Ecto neural progenitor cell (in vitro differentiated cells): ENCODE data around the gene BEX2.
"Not testable (repeated sequence)": the region's sequence is repeated elsewhere in the genome, so short reads cannot be mapped to it uniquely, and the experiment has no call there.

ENCODE experiments used
- DNase-seq: peaks from one replicate; pipeline ENCODE4 v3.0.0-alpha.2; 2018; ENCODE audit warnings: low spot score

Gene BEX2

DNA sequence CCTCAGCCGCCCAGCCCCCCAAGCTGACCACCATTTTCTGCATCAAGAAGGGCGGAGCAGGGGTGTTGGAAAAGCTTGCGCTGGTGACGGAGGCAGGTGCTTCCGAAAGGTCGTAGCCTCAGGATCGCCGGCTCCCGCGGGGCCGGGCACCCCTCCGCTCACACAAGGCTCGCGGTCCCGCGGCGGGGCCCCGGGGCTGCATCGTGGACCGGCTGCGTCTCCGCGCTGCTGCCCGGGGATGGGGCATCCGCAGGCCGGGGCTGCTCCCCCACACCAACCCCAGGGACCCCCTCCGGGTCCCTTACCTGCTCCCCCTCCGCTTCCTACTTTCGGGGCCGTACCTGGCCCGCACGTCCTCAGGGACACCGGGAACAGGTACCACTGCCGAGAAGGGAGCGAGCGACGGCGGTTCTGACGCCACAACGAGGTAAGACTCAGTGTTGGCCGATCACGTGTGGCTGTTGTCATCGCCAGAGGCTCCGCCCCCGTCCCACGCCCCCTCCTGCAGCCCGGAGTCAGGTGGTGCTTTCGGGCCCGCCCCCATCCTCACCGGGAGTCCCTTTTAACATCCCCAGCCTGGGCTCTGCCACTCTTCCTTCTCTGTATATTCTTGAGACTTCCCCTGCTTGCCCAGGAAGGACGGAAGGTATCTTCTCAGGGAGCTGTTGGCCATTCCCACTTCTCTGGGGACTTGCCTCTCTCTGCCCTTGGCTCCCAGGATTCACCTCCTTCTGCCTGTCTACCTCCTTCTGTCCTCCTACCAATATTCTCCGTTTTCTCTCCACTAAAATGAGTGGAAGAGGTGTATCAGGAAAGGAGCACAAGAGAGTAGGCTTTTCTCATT, at the start of gene BEX2:
TSS of gene BEX2 (minus strand) at position 436 of the 844 bp plus-strand sequence. CDS start 1,014 bp downstream, outside the sequence.
- DNase-seq, result peak; percentile 90

DNA sequence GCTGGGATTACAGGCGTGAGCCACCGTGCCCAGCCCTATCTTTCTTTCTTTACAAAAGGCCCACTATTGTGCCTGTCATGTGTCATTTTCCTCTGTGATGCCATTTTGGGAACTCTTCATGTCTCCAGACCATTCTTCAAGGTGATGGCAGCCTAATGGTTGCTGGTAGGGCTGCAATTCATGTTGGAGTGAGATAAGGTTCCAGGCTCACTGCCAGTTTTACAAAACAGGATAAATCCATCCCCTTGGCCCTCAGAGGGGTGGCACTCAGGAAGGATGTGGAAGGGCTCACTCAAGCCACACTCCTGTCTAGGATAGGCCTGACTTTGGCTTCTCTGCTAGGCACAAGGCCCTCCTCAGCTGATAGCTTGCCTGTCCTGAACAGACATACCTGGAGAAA, 49.3 kb upstream of the BEX2 start:
- DNase-seq, result no peak

DNA sequence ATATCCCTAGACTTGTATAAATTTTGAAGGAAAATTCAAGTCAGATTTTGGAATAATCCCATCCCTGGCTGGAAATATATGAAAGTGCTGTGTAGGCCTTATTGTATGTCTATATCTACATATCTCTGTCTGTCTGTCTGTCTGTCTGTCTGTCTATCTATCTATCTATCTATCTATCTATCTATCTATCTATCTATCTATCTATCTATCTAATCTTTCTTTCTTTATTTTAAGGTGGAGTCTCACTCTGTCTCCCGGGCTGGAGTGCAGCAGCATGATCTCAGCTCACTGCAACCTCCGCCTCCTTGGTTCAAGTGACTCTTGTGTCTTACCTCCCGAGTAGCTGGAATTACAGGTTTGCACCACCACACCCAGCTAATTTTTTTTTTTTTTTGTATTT, 48.8 kb upstream of the BEX2 start:
- not testable (repeated sequence) for DNase-seq

DNA sequence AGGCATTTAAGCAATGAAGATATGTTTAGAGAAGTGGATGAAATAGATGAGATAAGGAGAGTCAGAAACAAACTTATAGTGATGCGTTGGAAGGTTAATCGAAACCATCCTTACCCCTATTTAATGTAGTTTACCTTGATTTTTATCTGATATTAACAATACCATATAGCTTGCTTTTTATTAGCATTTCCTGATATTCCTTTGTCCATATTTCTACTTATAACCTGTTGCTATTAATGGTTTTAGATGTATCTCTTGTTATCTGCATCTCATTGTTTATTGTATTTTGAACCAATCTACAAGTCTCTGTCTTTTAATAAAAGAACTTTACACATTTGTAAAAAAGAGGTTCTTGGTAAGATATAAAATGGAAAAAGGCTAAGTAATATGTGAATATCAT, 47.1 kb upstream of the BEX2 start:
- no peak for DNase-seq

DNA sequence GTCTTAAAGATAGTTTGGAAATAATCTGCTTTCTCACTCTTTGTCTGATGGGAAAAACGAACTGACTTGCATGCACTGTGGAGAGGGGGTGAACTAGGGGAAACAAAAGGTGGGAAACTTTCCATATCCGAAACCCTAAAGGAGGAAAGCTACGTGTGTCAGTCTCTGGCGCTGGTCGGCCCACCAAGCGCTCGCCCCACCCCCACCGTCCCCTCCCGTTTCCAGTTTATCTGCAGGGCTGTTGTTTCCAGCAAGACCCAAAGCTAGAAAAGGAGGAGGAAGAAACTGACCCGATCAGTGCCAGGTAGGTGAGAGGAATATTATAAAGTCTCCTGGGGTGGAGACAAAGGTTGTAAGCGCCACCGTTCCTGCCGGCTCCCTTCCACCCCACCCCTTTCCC, 46.1 kb upstream of the BEX2 start:
- DNase-seq, result no peak

DNA sequence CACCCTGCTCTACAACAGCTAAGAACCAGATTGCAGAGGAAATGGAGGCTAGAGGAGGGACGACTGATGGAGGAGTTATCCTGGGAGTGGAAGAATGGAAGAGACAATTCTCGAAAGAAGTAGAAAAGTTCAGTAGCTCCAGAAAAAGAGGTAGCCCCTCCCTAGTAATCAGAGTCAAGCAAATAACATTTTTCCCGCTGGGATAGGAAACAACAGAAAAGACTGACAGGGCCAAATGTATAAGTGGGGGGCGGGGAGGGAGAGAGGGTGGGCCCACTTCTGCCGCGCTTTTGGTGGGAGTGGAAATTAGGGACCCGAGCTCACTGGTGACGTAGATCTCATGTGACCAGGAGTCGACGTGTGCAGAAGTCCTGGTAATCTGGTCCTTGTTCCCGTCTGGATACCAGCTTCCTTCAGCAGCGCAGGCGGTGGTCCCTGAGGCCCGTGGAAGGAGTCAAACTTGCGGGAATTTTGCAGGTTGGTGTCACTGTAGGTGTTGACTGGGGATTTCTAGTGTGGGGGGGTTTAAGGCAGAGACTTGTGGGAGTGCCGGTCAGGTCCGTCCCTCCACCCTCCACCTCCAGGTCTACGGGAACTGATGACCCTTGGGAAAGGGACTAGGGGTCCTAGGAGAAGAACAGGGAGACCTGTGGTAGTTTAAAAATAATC, 45.5 kb upstream of the BEX2 start, which contains the start of gene TCEAL9:
TSS of gene TCEAL9 (plus strand) at position 377 of the 669 bp plus-strand sequence. CDS start 1,179 bp downstream, outside the sequence.
- DNase-seq, result peak; percentile 78

DNA sequence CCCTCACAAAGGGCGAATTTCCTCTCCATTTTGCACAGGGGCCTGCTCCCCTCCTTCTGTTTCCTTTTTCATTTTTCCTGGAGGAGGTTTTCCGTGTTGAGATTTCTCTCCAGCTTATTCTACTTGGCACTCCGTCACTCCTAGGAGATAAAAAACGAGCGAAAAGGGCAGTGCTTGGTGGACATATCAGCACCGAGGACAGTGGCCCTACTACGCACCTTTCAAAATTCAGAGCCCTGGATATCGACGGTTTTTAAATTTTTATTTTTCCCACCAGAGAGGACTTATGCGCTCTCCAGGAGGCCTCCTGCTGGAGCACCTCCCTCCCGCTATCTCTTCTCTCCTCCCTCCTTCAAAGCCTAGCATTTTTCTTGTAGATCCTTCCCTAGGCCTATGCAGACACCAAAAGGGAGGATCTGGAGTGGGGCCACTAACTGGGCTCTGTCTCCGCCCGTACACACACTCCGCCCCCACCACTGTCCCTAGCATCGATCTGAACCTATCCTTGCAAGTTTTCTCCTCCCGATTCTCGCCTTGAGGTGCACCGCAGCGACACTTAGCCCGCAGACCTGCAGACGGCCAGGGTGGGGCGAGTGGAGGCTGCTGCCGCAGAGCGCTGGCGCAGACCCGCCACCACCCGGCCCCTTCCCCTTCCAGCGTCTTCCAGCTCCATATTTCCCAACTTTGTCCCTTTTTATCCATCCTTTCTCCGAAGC, 37.0 kb upstream of the BEX2 start:
- DNase-seq, result no peak

DNA sequence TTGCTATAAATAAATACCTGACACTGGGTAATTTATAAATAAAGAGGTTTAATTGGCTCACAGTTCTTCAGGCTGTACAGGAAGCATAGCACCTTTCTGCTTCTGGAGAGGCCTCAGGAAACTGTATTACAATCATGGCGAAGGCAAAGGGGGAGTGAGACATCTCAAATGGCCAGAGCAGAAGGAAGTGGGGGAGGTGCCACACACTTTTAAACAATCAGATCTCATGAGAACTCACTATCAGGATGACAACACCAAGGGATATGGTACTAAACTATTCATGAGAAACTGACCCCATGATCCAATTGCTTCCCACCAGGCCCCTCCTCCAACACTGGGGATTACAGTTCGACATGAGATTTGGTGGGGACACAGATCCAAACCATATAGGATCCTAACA, 33.8 kb upstream of the BEX2 start:
- DNase-seq, result no peak

DNA sequence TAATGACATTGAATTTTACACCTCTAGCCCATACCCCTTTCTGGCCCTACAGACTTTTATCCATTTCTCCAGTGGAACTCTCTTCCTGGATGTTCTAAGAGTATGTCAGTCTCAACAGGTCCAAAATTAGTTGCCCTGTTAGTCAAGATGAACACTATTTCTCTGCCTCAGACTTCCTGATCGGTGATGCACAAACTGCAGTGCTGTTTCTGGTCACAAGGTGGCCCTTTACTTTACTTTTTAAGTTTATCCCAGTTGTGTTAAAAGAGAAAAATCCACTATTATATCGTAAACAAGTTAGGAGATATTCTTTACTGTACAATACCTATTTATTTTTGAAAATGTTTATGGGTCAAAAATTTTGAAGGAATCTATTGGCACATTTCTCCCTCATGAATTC, 32.3 kb upstream of the BEX2 start:
- no peak for DNase-seq

DNA sequence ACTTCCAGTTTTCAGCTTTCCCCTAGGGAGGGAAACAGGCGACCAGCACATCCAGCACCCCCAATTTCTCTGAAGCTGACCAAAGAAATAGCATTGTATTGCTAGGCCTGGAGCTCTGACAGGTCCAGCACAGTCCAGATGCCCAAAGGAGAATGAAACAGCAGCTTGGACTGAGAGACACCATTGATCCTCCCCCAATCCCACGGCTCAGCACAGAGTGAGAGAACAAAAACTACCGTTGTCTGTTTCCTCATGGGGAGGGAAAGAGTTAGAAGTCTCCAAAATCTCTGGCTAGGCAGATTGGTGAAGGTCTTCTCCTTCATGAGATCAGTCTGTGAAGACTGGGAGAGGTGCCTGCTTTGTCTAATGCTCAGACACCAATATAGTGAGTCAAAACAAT, 27.9 kb upstream of the BEX2 start:
- DNase-seq, result no peak

DNA sequence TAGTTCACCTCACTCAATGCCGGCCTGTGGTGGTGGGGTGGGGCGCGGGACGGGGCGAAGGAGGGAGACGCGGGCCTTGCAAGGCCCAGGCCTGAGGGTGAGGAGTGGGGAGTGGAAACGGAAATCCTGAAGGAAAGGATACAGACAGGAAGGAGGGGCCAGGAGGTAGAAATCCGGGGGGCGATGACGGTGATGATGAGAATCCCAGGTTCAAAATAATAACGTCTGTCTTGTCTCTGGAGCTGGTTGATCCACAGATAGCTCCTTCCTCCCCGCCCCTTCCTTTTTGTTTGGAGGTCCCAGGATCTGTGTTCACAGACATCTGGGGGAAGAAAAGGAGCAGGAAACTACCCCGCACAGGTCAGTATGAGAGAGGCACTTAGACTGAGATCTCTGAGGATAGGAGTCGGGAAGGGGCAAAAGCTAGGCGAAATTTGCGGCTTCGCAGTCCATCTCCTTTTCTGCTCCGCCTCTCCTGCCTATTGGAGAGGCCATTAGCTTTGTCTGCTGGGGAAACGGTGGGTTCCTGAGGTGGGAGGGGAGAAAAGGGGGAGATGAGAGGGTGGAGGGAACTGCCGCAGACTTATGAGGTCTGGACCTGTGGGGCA, 20.0 kb upstream of the BEX2 start:
- DNase-seq, result peak; percentile 63

DNA sequence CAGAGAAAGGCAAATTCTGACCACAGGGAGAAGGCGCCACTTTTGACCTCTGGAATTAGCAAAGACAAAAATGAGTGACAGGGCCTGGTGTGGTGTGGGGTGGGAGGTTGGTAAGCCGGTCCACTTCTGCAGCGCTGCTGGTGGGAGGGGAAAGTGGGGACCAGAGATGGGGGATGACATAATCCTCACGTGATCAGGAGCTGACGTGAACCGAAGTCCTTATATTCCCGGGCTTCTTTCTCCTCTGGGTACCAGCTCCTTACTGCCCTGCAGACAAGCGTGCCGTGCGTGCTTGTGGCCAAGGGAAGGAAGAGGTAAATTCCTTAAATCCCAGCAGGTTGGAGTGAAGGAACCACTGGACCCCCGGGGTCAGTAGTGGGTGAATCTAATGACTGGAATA, 19.2 kb upstream of the BEX2 start, which contains the start of gene TCEAL7:
TSS of gene TCEAL7 (plus strand) at position 249 of the 400 bp plus-strand sequence. CDS start 1,165 bp downstream, outside the sequence.
- DNase-seq, result peak; percentile 64

DNA sequence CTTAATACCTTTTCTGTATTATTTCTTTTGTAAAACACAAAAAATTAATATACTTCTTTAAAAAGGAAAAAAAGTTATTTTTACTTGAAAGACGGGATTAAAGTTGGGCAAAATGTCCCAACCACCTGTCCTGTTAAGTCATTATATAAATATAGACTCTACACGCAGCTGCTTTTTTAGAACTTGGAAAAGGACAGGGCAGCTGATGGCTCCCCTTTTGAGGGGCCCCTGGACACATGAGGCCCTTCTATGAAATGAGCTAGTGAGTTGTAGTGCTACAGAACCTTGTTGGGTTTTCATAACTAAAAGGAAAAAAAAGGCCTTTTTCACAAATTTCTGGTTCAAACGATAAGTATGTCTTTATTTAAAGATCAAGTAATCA, 600 bp upstream of the BEX2 start:
- DNase-seq, result no peak

DNA sequence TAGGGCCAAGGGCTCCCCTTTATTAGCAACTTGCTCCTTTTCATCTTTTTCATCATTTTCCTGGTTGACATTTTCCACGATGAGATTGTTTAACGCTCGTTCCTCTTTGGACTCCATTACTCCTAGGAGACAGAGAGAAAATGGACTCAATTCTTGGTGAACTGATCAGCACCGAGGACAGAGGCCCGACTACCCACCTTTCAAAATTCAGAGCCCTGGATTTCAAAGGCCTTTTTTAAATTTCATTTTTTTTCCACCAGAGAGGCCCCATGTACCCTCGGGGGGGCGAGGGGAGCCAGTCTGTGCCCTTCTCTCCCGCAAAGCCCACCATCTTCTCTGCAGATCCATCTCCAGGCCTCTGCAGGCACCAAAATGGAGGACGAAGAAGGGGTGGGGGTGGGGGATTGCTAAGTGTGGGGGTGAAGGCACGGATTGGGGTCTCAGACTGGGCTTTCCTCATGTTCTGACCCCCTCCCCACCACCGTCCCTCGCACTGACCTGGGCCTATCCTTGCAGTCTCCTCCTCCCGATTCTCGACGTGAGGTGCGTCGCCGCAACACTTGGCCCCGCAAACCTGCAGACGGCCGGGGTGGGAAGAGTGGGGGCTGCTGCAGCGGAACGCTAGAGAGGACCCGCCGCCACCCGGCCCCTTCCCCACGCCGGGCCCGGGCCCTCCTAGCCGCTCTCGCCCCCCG, 783 bp downstream of the BEX2 start:
- DNase-seq, result peak; percentile 53

DNA sequence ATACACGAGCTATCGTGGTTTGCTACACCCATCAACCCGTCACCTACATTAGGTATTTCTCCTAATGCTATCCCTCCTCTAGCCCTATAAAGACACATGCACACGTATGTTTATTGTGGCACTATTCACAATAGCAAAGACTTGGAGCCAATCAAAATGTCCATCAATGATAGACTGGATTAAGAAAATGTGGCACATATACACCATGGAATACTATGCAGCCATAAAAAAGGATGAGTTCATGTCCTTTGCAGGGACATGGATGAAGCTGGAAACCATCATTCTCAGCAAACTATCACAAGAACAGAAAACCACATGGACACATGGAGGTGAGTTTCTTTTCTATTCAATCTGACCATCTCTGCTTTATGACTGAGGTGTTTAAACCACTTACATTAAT, 5.1 kb downstream of the BEX2 start:
- DNase-seq, result not testable (repeated sequence)

DNA sequence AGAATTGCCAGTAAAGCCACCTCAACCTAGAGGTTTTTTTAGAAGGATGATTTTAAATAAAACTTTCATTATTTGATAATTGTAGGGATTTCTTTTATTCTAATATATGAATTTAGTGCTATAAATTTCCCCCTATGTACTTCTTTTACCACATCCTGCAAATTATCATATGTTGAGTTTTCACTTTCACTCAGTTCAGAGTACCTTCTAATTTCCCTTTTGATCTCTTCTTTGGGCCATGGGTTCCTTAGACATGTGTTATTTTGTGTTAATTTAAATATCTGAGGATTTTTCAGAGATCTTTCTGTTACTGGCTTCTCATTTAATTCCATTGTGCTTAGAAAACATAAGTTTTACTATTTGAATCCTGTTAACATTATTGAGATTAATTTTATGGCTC, 6.1 kb downstream of the BEX2 start:
- DNase-seq, result no peak

DNA sequence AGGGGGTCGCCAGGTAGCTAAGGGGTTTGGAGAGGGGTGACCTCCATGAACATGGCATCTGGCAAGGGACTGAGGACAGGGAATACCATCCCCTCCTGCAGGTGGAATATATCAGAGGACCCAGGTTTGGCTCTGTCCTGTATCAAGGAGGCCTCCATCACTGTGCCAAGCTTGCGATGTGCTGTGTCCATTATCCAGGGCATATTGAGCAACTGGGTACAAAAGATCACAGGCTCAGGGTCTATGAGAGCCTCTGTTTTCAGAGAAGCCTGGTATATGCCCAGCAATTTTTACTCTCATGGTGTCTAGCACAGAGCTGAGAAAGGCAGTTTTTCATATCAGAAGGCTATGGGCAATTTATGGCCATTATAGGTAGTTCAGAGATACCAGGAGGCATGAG, 17.7 kb downstream of the BEX2 start:
- no peak for DNase-seq

DNA sequence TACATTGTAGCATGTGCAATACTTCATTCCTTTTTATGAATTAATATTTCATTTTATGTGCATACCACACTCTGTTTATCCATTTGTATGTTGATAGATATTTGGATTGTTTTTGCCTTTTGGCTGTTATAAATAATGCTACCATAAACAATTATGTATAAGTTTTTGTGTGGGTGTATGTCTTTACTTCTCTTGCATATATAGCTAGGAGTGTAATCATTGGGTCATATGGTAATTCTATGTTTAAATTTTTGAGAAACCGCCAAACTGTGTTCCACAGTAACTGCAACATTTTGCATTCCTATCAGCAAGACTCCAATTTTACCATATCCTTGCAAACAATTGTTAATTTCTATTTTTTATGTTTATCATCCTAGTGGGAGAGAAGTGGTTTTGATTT, 31.2 kb downstream of the BEX2 start:
- no peak for DNase-seq

DNA sequence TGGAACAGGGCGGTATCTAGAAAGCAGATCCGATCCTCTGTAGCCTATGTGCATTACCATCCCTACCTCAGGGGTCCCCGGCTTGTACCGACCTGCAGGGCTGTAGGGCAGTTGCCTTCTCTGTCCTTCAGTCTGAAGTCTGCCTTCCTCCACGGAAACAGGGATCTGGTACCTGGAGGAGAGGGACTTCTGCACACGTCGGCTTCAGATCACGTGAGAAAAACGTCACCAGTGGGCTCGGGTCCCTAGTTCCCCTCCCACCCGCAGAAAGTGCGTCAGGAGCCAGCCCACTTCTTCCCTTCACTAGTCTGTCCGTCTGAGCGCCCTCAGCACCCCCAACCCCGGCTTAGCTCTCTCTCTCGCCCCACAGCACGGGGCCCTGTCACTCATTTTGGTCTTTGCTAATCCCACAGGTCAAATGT, 34.2 kb downstream of the BEX2 start, which contains the start of gene TCEAL5:
TSS of gene TCEAL5 (minus strand) at position 170 of the 422 bp plus-strand sequence. CDS start 2,187 bp downstream, outside the sequence.
- DNase-seq, result no peak

DNA sequence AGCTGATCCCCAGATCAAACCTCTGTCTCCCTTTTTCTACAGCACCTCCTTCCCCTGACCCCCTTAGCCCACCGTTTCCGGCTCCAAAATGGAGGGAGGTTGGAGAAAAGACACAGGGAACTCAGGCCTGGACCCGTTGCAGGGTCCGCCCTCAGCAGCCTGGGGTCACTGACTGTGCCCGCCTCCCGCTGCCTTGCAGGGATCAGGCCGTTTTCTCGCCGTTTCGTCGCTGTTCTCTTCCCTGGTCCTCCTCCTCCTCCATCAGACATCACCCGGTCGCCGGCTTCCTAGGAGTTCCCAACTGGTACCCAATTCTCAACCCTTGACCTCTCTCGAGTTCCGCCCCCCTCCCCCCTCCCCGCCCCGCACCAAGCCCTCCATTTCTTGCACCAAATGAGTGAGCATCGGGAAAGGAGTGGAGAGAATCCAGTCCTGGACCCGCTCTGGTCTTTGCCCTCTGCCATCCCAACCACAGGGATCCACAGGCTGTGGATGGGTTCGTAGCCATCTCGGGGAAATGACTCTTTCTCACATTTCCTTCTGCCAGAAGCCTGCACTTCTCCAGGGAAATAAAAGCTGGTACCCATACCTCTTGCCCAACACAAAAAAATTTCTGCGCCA, 34.7 kb downstream of the BEX2 start:
- no peak for DNase-seq

DNA sequence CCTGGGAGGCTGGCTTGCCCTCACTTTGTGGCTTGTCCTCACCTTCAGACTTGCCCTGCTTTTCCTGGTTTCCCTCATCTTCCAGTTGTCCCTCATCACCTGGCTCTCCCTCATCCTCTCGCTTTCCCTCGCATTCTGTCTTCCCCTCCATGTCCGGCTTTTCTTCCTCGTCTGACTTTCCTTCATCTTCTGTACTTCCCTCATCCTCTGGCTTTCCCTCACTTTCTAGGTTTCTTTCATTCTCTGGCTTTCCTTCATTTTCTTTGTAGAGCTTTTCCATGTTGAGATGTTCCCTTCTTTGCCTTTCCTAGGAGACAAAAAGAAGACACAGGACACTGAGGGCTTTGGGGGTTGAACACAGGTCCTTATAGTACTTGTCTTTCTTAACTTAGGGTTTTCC, 36.5 kb downstream of the BEX2 start:
- no peak for DNase-seq
